ENCODE measurements around the gene CD2.
"Not testable (repeated sequence)": the region's sequence is repeated elsewhere in the genome, so short reads cannot be mapped to it uniquely, and the experiment has no call there.

GRCh38 chr1:116758456-116758815 is 4.2 kb downstream of the CD2 start:
- TF ChIP-seq CTCF (IDR thresholded peaks at IDR 0.05; ENCODE audit: borderline replicate concordance, extremely low read depth, low read length, poor library complexity, severe bottlenecking); EZH2 (IDR thresholded peaks at IDR 0.05; ENCODE audit: borderline replicate concordance, low read depth, low read length, severe bottlenecking): not testable (repeated sequence)
